GM19324 (cell line): Measurements from ENCODE around the gene UBR7.

Experiments used
- ATAC-seq: cut with Tn5 transposase; IDR thresholded peaks from one replicate; pipeline ENCODE4 v1.9.1; 2021; ENCODE audit warnings: mild to moderate bottlenecking, moderate library complexity; ENCODE audit not compliant: unreplicated experiment, low FRiP score

Gene UBR7

GRCh38 chr14:93245764-93246420 is 38.8 kb downstream of the UBR7 start:
- ATAC-seq = no peak

DNA sequence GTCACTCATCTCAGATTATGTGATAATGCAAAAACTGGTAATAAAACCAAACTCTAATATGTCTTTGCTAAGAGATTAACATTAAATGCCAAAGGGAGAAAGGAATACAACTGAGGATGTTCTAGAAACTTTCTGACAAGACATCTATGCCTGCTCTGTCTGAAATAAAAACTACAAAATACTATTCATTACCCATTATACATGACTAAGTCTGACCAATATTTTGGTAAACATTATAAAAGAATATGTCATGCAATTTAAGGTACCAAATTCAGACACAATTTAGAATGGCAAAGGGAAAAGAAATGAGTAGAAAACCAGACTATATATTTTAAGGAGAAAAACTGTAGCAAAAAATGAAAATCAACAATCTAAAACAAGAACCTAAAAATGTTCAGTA is 39.5 kb downstream of the UBR7 start:
- ATAC-seq = no peak

DNA sequence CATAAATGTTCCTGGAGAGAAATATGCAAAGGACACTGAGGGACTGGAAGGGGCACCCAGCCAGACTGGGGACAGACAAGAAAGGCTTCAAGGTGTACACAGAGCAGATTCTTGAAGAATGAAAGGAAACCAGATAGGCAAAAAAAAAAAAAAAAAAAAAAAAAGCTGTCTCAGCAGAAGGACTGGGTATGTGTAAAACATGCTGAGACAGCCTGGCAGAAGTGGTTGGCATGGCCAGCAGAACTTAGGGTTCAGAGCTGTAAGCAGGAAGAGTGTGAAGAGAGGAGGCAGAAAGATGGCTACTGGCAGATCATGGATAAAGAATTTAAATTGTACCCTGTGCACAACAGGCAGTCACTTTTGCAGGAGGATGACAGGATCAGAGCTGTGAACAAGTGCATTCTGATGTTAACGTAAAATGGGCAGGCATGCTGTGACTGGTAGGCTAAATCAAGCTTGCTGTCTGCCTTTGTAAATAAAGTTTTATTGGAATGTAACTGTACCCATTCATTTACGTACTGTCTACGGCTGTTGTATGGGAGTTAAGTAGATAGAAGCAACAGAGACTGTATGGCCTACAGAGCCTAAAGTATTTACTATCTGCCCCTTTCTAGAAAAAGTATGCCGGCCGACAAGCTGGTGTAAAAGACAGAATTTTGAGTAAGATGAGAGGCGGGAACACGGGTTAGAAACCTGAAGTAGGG is 42.2 kb downstream of the UBR7 start:
- ATAC-seq = no peak

DNA sequence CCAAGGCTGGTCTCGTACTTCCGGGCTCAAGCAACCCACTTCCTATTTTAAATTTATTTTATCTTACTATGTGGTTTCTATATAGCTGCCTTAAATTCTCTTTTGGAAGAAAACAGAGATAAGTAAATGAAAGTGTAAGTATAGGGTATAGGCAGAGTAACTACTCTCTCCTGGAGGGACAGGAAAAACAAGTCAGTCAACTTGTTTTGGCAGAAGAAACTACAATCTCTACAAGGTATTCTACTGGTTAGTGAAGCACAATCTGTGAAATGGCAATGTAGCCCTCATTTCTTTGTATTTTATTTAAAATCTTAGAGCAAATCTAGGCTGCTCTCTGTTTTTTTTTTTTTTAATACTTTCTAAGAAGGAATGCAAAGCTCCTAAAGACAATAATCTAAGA is 55.4 kb downstream of the UBR7 start:
- ATAC-seq = no peak

- no peak for ATAC-seq
These were observed 56.4 kb downstream of the UBR7 start for GRCh38 chr14:93263416-93263815.

- no peak for ATAC-seq
These were observed 59.1 kb downstream of the UBR7 start for GRCh38 chr14:93266127-93266526.

DNA sequence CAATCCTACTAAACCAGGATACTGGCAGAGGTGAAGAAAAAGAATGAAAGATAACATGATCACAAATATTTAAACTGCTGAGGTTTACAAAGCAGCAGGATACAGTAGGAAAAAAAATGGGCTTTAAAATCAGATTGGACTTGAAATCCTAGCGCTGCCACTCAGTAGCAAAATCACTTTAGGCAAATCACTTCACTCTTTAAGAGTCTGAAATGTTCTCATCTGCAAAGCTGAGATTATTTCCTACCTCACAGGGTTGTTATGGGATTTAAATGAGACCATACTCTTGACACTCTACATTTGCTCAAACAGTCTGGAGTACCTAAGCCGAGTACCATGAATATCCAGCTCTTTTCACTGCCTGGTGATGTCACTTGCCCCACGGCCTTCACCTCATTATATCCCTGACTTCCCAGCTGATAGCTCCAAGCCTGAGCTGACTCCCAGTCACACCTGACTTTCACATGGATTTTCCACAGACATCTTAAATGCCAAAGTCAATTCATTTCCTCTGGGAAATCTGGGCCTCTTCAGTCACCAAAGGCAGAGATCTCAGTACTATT is 60.2 kb downstream of the UBR7 start:
- ATAC-seq = no peak

DNA sequence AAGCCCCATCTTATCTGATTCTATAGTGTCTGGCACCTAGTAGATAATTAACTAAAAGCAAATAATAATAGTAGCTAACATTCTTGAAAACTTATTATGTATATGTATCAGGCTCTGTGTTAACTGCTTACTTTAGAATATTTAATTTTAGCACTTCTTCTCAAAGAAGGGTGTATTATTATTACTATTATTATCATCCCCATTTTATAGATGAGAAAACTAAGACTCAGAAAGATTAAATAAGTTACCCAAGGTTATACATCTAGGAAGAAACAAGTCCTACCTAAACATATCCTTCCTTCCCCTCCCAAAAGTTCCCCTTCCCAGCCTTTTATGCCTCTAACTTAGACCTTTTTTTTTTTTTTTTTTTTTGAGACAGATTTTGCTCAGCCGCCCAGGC is 61.4 kb downstream of the UBR7 start:
- no peak for ATAC-seq

GRCh38 chr14:93269341-93270068 is 62.4 kb downstream of the UBR7 start:
- no peak for ATAC-seq

GRCh38 chr14:93271111-93271510 is 64.1 kb downstream of the UBR7 start:
- ATAC-seq = no peak

- no peak for ATAC-seq
These were observed 67.2 kb downstream of the UBR7 start for GRCh38 chr14:93274055-93274806.

GRCh38 chr14:93276031-93276716 is 69.1 kb downstream of the UBR7 start:
- no peak for ATAC-seq
